GM13977 (cell line): ENCODE results near the gene SLIT1.

Experiments
- DNase-seq: peaks from one replicate; pipeline ENCODE4 v3.0.0; 2012; ENCODE audit warnings: low spot score
- CTCF ChIP-seq: IDR thresholded peaks from 2 replicates; pipeline ENCODE4 v1.5.1; 2012; ENCODE audit warnings: mild to moderate bottlenecking, control low read depth; ENCODE audit not compliant: insufficient read depth; ENCODE audit errors: extremely low read depth, missing control alignments
- in situ Hi-C: fragments of 300-500 bp; cut with MboI; formaldehyde crosslinking; loops from one replicate; pipeline ENCODE4 v1.12.0; 2022; ENCODE audit warnings: low sequenced_read_pairs, low pct_unique_long_range_greater_than_20kb, mixed read lengths, inconsistent platforms; ENCODE audit not compliant: unreplicated experiment

The SLIT1 gene

GRCh38 chr10:96949039-96949683 lies 236.6 kb downstream of the SLIT1 start:
- in situ Hi-C loops = no loop called here
- TF ChIP-seq CTCF = no peak
- no peak for DNase-seq
